LHCN-M2 (cell line): ENCODE measurements around the gene MR1. TPM values are rescaled to one million over a fixed set of nuclear protein-coding genes. Genes with fewer than 3 reads are reported as not detected.

Experiments used
- DNase-seq: peaks from one replicate; pipeline ENCODE4 v3.0.0-alpha.2; 2012; ENCODE audit warnings: low read depth
- total RNA-seq: library from RNA; depleted of rRNA; stranded (reverse); fragments of >200 nt; gene quantifications from 2 replicates; pipeline ENCODE4 v1.2.3, GENCODE V29; 2014; rRNA removed

The MR1 gene
- total RNA-seq, 1 experiment from 2014 or later = 16.5 TPM

- no peak for DNase-seq
Measured at GRCh38 chr1:181107711-181108110, 73.9 kb downstream of the MR1 start.

- no peak for DNase-seq
Measured at GRCh38 chr1:181108304-181108867, 74.6 kb downstream of the MR1 start.

DNA sequence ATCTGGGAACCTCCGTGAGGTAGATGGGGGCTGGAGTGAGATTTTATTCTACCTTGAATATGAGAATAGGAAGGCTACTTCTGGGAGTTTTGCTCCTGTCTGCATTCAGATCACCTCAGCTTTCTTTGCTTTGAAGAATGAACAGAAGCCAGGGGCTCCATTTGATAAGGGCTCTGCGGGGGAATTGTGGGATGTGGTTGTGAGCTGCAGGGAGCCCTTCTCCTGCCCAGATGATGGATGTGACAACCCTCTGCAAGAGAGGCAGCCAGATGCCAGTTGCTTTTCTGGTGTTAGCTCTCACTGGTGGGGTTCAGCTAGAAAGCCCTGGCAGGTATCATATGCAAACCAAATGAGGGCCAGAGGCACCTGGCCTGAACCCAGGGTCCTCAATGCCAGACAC is 76.2 kb downstream of the MR1 start:
- DNase-seq = no peak

Other genes with a start within 250 kb of the MR1 start
- gene KIAA1614, start 121.1 kb upstream of the MR1 start, total RNA-seq = 5.9 and 7.1 TPM in 2 replicates
- gene STX6, start 11.1 kb upstream of the MR1 start, total RNA-seq = 19.3 and 20.2 TPM in 2 replicates
- gene IER5, start 54.7 kb downstream of the MR1 start, total RNA-seq = 99.0 and 107 TPM in 2 replicates